HG02943 (cell line): ENCODE measurements around the gene CALHM1.
"Not testable (repeated sequence)": the region's sequence is repeated elsewhere in the genome, so short reads cannot be mapped to it uniquely, and the experiment has no call there.

Source experiments
- ATAC-seq: cut with Tn5 transposase; IDR thresholded peaks from one replicate; pipeline ENCODE4 v1.9.1; 2021; ENCODE audit warnings: mild to moderate bottlenecking, low read depth, moderate library complexity; ENCODE audit not compliant: unreplicated experiment

The CALHM1 gene

DNA sequence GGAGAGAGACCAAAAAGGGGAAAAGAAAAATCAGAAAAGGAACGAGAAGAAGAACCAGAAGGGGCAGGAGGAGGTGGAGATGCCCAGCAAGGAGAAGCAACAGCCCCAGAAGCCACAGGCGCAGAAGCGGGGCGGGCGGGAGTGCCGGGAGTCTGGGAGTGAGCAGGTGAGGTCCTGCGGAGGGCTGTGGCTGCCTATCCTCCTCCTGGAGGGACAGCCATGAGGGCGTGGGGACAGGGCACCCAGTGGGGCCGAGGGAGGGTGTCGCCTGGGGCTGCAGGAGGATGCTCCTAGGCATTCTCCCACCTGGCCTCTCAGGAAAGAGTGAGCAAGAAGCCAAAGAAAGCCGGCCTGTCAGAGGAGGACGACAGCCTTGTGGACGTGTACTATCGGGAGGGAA lies 18.3 kb downstream of the CALHM1 start:
- no peak for ATAC-seq

DNA sequence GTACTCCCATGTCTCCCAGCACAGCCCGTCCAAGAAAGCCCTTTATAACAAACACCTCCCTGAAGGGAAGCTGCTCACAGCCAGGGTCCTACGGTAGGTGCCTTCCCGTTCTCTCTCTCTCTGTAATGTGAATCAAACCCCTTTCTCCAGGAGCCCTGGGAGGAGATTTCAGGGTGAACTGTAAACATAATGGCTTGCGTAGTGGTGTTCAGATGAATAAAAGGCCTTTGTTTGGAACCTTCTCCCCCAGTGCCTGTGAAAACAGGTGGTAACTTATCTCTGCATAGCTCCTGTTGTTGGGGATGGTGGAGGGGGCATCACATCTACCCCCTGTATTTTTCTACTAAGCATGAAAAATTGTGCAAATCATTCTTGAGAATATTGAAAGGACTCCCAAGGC lies 18.9 kb downstream of the CALHM1 start:
- ATAC-seq: no peak

DNA sequence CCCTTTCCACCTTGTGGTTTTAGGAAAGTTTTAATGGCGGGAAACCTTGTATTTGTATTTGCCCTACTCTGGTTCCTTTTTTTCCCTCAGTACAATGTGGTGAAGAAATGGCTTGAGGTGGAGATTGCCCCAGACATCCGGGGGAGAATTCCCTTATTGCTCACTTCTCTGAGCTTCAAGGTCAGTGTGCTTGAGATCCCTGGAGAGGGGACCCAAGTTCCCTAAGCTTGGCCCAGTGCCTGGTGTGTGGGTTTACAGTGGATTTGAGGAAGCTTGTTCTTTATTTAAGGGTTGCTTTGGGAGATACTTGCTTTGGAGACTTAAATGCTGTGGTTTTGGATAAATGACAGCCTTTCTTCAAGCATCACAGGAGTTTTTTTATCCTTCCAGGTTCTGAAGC lies 24.8 kb downstream of the CALHM1 start:
- no peak for ATAC-seq

DNA sequence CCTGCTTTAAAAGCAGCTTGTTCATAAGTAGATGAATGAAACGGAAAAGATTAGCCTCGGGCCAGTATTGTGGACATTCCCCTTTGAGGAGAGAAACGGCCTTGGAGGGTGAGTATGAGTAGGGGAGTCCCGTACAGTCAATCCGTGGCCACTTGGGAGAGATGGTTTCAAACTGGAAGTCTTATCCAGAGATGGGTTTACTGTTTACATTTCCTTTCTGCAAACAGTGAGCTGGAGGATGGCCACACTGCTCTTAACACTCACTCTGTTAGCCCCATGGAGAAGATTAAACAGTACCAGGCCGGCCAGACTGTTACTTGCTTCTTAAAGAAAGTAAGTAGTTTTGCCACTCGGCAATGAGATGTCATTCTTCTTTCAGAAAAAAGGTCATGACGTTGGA lies 26.8 kb downstream of the CALHM1 start:
- ATAC-seq: no peak

DNA sequence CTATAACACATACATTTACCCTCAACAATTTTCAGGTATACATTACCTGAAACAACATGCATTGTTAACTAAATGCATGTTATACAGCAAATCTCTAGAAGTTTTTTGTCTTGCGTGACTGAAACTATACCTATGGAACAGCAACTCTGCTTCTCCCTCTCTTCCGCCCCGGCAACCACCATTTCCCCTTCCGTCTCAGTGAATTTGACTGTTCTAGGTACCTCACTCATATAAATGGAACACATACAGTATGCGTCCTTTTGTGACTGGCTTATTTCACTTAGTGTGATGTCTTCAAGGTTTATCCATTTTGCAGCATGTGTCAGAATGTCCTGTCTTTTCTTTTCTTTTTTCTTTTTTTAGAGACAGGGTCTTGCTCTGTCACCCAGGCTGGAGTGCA lies 29.1 kb downstream of the CALHM1 start:
- ATAC-seq: no peak

DNA sequence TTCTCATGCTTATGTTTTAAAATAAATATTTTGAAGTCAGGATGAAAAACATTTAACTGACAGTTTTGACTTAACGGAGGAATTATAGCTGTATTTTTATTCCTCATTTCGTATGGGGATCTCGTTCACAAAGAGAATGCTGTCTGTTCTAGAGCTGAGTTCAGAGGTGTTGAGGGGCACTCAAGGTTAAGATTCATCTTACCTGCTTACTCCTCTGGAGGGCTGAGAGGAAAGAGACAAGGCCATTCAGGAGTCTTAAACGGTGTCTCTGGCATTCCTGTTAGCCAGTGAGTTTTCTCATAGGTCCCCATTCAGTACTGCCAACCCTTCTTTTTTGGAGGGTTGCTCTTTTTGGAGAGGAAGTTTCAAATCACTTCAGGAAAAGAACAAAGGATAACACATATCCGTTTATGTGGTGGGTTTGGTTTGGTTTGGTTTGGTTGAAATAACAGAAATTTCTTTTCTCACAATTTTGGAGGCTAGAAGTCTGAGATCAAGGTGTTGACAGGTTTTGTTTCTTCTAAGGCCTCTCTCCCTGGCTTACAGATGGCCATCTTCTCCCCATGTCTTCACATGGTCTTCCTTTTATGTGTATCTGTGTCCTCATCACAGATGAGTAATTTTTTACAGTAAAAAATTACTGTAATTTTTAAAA lies 29.6 kb downstream of the CALHM1 start:
- no peak for ATAC-seq

DNA sequence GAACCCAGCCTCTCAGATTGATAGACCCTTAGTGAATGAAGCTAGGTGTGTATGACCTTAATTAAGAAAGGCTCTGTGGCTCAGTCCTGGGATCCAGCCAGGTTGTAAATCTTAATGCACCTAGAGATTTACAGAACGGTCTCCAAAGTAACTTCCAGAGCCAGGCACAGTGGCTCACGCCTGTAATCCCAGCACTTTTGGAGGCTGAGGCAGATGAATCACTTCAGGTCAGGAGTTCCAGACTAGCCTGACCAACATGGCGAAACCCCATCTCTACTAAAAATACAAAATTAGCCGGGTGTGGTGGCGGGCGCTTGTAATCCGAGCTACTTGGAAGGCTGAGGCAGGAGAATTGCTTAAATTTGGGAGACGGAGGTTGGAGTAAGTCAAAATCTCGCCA lies 30.8 kb downstream of the CALHM1 start:
- ATAC-seq: no peak

DNA sequence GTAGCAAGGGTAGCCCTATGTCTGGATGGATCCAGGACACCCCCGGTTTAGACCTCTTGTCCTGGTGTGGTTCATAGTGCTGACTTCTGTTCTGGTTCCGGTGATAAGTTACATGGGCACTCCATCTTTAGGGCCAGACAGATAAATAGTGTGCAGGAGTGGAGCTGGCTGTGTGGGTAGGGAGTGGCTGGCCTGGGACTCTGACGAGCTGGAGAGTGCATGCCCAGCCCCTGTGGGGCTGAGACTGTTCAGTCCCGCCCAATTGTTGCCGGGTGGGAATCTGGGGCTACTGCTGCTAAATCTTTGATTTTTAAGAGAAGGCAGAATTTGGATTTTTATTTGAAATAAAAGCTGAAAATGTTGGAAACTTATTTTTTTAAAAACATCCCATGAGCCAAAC lies 35.0 kb downstream of the CALHM1 start:
- ATAC-seq: no peak

DNA sequence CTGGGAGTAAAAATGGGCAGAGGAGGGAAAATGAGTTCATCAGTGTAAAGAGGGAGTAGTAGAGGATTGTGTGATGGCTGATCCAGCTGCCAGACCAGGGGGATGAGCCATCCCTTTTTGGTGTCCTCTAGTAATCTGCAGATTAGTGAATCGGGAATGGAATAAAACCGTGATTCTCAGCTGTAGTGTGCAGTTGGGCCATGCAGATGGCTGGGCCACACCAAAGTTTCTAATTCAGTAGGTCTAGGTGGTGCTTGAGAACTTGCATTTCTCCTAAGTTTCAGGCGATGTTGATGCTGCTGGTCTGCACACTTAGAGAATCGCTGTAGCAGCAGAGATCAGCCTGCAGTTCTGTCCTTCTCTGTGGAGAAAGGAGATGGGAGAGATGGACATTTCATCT lies 39.6 kb downstream of the CALHM1 start:
- no peak for ATAC-seq

DNA sequence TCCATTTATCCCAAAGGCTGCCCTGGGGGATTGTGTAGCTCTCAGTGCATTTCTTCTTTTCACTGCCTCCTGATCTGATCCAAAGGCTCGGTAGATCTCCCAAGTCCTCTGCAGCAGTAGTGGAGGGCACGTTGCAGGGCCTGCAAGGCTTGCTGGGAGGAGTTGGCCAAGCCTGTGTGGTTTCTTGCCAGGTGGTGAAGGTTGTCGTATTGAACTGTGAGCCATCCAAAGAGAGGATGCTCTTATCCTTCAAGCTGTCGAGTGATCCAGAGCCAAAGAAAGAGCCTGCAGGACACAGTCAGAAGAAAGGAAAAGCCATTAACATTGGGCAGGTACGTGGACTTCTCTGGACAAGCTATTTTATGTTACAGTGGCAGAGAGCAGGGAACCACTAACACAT lies 41.1 kb downstream of the CALHM1 start:
- ATAC-seq: no peak

DNA sequence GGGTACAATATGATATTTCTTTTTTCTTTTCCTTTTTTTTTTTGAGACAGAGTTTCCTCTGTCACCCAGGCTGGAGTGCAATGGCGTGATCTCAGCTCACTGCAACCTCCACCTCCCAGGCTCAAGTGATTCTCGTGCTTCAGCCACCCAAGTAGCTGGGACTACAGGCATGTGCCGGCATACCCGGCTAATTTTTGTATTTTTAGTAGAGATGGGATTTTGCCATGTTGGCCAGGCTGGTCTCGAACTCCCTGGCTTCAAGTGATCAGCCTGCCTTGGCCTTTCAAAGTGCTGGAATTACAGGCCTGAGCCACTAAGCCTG lies 41.6 kb downstream of the CALHM1 start:
- ATAC-seq: not testable (repeated sequence)

DNA sequence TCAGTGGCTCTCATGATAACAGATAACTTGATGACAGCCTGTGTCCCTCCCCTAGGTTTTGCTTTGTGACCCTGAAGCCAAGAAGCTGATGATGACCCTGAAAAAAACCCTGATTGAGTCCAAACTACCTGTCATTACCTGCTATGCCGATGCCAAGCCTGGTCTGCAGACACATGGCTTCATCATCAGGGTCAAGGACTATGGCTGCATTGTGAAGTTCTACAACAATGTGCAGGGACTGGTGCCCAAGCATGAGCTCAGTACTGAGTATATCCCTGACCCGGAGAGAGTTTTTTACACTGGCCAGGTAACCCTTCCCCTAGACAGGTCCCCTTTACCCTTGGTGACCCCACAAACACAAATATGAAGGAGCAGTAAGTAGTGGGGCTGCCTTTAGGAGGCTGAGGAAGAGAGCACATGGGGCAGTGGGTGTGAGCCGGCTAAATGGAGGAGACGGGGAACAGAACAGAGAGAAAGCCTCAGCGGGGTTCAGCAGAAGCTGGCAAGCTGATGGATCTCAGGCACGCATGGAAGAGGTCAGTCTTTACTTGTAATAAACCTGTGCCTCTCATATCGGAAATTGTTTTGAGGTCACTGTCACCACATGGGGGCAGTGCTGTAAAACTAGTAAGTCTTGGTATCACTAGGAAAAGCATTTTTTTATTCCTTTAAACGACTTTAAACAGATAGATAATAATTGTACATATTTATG lies 42.1 kb downstream of the CALHM1 start:
- no peak for ATAC-seq

DNA sequence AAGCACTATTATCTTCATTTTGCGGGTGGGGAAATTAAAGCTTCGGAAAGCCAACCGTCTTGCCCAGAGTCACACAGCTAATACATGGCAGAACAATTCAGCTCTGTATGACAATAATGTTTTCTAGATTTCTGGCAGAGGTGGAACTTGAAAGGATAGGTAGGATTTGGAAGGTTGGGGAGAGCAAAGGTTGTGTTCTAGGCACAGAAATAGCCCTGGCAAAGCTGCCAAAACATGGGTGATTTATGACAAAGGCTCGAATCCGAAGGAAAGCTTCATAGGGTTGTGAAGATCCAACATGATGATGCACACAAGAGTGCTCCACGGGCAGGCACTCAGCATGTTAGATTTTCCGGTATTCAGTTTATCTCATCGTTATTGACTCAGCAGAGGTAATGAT lies 43.1 kb downstream of the CALHM1 start:
- ATAC-seq: no peak

DNA sequence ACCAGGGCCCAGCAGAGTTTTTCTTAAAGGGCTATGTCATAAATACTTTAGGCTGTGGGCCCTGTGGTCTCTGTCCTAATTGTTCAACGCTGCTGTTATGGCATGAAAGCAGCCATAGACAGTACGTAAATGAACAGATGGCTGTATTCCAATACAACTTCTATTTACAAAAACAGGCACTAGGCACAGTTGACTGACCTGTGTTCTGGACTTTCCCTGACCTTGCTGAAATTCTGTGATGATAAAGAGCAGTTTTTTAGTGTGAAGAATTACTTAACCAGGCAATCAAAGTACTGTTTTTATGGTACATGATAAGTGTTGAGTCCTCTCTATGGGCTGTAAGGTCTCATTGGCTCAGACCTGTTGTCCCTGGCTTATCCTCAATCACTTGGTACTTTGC lies 45.1 kb downstream of the CALHM1 start:
- ATAC-seq: no peak
